Erythroblast (primary cell): ENCODE data around the gene PLXNB1.

Source experiments
- GATA1 ChIP-seq: IDR thresholded peaks from 2 replicates; pipeline ENCODE4 v1.6.1; 2011; ENCODE audit warnings: low read depth, mild to moderate bottlenecking, control low read depth, low read length, moderate library complexity
- POLR2A ChIP-seq: IDR thresholded peaks from 2 replicates; pipeline ENCODE4 v1.6.1; 2011; ENCODE audit warnings: mild to moderate bottlenecking, low read length

- TF ChIP-seq POLR2A (no peak), GATA1 (no peak)
Observed at GRCh38 chr3:48415251-48415953, 14.5 kb downstream of the PLXNB1 start.
